ENCODE results near the gene ZDHHC12. TPM values are rescaled to one million over a fixed set of nuclear protein-coding genes. Genes with fewer than 3 reads are reported as not detected.

ZDHHC12 gene
- total RNA-seq, 1 donor from 2014 or later, result 119 TPM

- TF ChIP-seq CTCF (conservative IDR thresholded peaks at IDR 0.05; ENCODE audit: low read depth, low read length), result no peak
- H3K4me3 ChIP-seq (ENCODE audit: low read depth, low read length), result no peak overlapping the region
- DNase-seq (ENCODE audit: low read depth), result no peak
These were observed 41.6 kb upstream of the ZDHHC12 start for GRCh38 chr9:128765499-128765898.

DNA sequence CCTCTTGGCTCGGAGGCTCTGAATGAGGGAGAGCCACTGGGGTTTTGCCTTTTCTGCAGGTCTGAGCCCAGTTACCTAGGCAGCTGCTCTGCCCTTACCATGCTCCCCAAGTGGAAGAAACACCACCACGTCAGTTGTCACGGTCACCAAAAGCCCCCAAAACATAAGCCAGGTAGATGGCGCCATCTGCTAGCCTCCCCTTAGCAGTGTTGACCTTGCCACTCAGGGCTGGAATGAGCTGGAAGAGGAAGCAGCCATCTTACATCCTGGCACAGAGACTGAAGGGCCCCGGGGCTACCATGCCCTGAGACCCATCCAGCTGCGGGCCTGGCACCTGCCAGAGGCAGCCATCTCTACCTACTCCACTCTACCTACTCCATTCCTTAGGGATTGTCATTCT, 40.4 kb upstream of the ZDHHC12 start:
- H3K4me3 ChIP-seq (ENCODE audit: low read depth, low read length), result no peak overlapping the region
- no peak for TF ChIP-seq CTCF (conservative IDR thresholded peaks at IDR 0.05; ENCODE audit: low read depth, low read length)
- no peak for DNase-seq (ENCODE audit: low read depth)

- no peak overlapping the region for H3K4me3 ChIP-seq (ENCODE audit: low read depth, low read length)
- no peak for TF ChIP-seq CTCF (conservative IDR thresholded peaks at IDR 0.05; ENCODE audit: low read depth, low read length)
- no peak for DNase-seq (ENCODE audit: low read depth)
These were observed 38.9 kb upstream of the ZDHHC12 start for GRCh38 chr9:128762671-128763449.

DNA sequence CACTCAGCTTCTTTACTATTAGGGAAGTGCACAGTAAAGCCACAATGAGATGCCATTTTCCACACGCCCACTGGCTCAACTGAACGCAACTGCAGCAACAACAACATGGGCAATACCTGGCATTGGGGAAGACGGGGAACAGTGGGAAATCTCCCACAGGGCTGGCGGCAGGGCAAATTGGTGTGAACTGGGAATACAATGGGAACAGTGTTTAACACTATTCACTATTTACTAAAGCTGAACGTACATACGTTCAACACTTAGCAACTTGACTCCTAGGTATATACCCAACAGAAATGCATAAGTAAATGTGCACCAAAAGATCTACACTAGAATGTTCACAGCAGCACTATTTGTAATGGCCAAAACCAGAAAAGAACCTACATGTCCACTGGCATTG, 33.7 kb upstream of the ZDHHC12 start:
- no peak for DNase-seq (ENCODE audit: low read depth)

DNA sequence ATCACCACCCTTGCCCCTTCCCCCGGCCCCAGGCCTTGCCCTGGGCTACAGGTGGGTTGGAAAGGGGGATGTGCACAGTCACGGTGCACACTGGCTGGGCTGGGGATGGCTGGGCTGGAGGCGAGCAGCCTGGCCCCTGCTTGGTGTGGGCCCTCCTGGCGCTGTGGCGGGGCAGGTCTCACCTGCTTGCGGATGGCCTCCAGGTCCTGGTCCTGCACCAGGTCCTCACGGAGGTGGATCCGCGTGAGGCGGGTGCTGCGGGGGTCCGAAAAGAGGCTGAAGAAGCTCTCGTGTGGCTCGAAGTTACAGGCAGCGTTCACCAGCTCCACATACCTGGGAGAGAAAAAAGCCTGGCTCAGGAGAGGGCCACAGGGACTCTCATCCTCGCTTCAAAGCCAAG, 29.7 kb upstream of the ZDHHC12 start:
- TF ChIP-seq CTCF (conservative IDR thresholded peaks at IDR 0.05; ENCODE audit: low read depth, low read length), result no peak
- no peak overlapping the region for H3K4me3 ChIP-seq (ENCODE audit: low read depth, low read length)
- DNase-seq (ENCODE audit: low read depth), result no peak

More for the DNA sequence above, 33.7 kb upstream of the ZDHHC12 start:
- H3K4me3 ChIP-seq (ENCODE audit: low read depth, low read length), result no peak overlapping the region
- TF ChIP-seq CTCF (conservative IDR thresholded peaks at IDR 0.05; ENCODE audit: low read depth, low read length), result no peak

DNA sequence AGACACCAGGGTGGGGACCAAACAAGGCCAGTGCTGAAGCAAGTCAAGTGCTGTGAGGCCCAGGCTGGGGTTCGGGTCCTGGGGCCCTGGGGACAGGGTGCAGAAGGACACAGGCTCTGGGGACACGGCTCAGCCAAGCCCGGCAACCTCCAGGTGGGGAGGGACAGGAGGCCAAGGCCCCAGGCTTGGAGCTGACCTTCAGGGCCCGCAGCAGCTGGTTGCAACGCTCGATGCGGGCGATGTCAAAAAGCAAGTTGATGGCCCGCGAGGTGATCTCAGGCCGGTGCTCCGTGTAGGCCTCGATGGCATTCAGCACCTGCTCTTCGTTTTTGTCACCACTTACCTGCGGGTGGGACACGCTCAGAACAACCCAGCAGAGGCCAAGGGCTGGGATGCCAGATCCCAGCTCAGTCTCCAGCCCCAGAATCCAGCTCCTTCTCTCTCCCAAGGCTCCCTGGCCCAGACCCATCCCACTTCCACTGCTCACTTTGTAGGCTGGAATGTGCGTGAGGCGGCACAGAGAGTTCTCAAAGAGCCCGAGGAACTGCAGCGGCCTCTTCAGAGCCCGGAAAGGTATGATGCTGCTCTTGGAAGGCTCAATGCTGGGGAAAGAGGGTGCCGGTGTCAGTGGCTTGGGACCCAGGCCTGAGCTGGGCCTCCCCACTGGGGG, 27.1 kb upstream of the ZDHHC12 start:
- H3K4me3 ChIP-seq (ENCODE audit: low read depth, low read length), result no peak overlapping the region
- DNase-seq (ENCODE audit: low read depth), result no peak
- TF ChIP-seq CTCF (conservative IDR thresholded peaks at IDR 0.05; ENCODE audit: low read depth, low read length), result no peak
